HG03342 (cell line): ENCODE results near the gene TOMM34.

Source experiments
- ATAC-seq: cut with Tn5 transposase; IDR thresholded peaks from one replicate; pipeline ENCODE4 v1.9.1; 2021; ENCODE audit warnings: mild to moderate bottlenecking, moderate library complexity; ENCODE audit not compliant: unreplicated experiment

Gene TOMM34

GRCh38 chr20:44936510-44936909 lies 23.7 kb downstream of the TOMM34 start:
- ATAC-seq, result no peak

- no peak for ATAC-seq
Measured at GRCh38 chr20:44932916-44933315, 27.3 kb downstream of the TOMM34 start.

- no peak for ATAC-seq
Measured at GRCh38 chr20:44931911-44932310, 28.3 kb downstream of the TOMM34 start.

GRCh38 chr20:44930517-44931168 lies 29.6 kb downstream of the TOMM34 start:
- ATAC-seq, result no peak

- no peak for ATAC-seq
Measured at GRCh38 chr20:44928595-44928994, 31.6 kb downstream of the TOMM34 start.

- ATAC-seq, result no peak
Measured at GRCh38 chr20:44924541-44924940, 35.7 kb downstream of the TOMM34 start.

- no peak for ATAC-seq
Measured at GRCh38 chr20:44921447-44921846, 38.8 kb downstream of the TOMM34 start.

GRCh38 chr20:44918761-44919160 lies 41.4 kb downstream of the TOMM34 start:
- no peak for ATAC-seq

GRCh38 chr20:44918342-44918741 lies 41.9 kb downstream of the TOMM34 start:
- no peak for ATAC-seq

- ATAC-seq, result no peak
Measured at GRCh38 chr20:44917399-44917798, 42.8 kb downstream of the TOMM34 start.

- no peak for ATAC-seq
Measured at GRCh38 chr20:44916586-44916985, 43.6 kb downstream of the TOMM34 start.

- ATAC-seq, result no peak
Measured at GRCh38 chr20:44914924-44915323, 45.3 kb downstream of the TOMM34 start.

GRCh38 chr20:44912189-44912588 lies 48.0 kb downstream of the TOMM34 start:
- no peak for ATAC-seq

GRCh38 chr20:44911264-44911921 lies 48.8 kb downstream of the TOMM34 start:
- ATAC-seq, result no peak

GRCh38 chr20:44910690-44911262 lies 49.4 kb downstream of the TOMM34 start:
- no peak for ATAC-seq

- peak; percentile 76 for ATAC-seq
Measured at GRCh38 chr20:44909872-44910689, 50.1 kb downstream of the TOMM34 start, which contains the start of gene PABPC1L. Gene PABPC1L, plus strand, starts transcription at chr20:44910060. Its CDS starts 84 bp downstream, at chr20:44910144.

GRCh38 chr20:44908987-44909871 lies 51.0 kb downstream of the TOMM34 start:
- no peak for ATAC-seq

- no peak for ATAC-seq
Measured at GRCh38 chr20:44904377-44904776, 55.8 kb downstream of the TOMM34 start.

- ATAC-seq, result no peak
Measured at GRCh38 chr20:44901974-44902373, 58.2 kb downstream of the TOMM34 start.

GRCh38 chr20:44900231-44900854 lies 59.9 kb downstream of the TOMM34 start:
- ATAC-seq, result no peak
